ENCODE results near the gene DCUN1D4.

Gene DCUN1D4

GRCh38 chr4:51825341-51825740 is 17.6 kb upstream of the DCUN1D4 start (continued):
- no peak for TF ChIP-seq PPARA (CRISPR knock-in tag; IDR thresholded peaks at IDR 0.05; ENCODE audit: borderline replicate concordance)
- TF ChIP-seq TOX (CRISPR knock-in tag; IDR thresholded peaks at IDR 0.05; ENCODE audit: borderline replicate concordance), result no peak
- no peak for TF ChIP-seq TCF4 (CRISPR knock-in tag; IDR thresholded peaks at IDR 0.05; ENCODE audit: borderline replicate concordance)
- TF ChIP-seq SNAI2 (CRISPR knock-in tag; IDR thresholded peaks at IDR 0.05), result no peak
- no peak for TF ChIP-seq CREB5 (CRISPR knock-in tag; IDR thresholded peaks at IDR 0.05; ENCODE audit: low read depth)
- TF ChIP-seq ZNF70 (CRISPR knock-in tag; IDR thresholded peaks at IDR 0.05), result no peak
- TF ChIP-seq BACH2 (CRISPR knock-in tag; IDR thresholded peaks at IDR 0.05; ENCODE audit: borderline replicate concordance), result no peak

GRCh38 chr4:51830156-51830720 is 12.7 kb upstream of the DCUN1D4 start:
- TF ChIP-seq ARNTL (CRISPR knock-in tag; IDR thresholded peaks at IDR 0.05; ENCODE audit: borderline replicate concordance, low read depth) (no peak), TCF4 (CRISPR knock-in tag; IDR thresholded peaks at IDR 0.05; ENCODE audit: borderline replicate concordance) (no peak), TOX (CRISPR knock-in tag; IDR thresholded peaks at IDR 0.05; ENCODE audit: borderline replicate concordance) (no peak), ZNF8 (CRISPR knock-in tag; IDR thresholded peaks at IDR 0.05) (no peak), SNAI2 (CRISPR knock-in tag; IDR thresholded peaks at IDR 0.05) (no peak), ZFP3 (CRISPR knock-in tag; IDR thresholded peaks at IDR 0.05) (no peak), RARB (CRISPR knock-in tag; IDR thresholded peaks at IDR 0.05) (no peak), ISL1 (CRISPR knock-in tag; IDR thresholded peaks at IDR 0.05) (no peak), ZC3H10 (CRISPR knock-in tag; IDR thresholded peaks at IDR 0.05) (no peak), ESRRG (CRISPR knock-in tag; IDR thresholded peaks at IDR 0.05) (no peak)
- no peak for ATAC-seq

GRCh38 chr4:51831133-51831532 is 11.8 kb upstream of the DCUN1D4 start:
- TF ChIP-seq ZC3H10 (CRISPR knock-in tag; IDR thresholded peaks at IDR 0.05), result no peak
- TF ChIP-seq CSDC2 (CRISPR knock-in tag; IDR thresholded peaks at IDR 0.05), result no peak
- TF ChIP-seq TSHZ2 (CRISPR knock-in tag; IDR thresholded peaks at IDR 0.05), result no peak
- no peak for TF ChIP-seq TOX (CRISPR knock-in tag; IDR thresholded peaks at IDR 0.05; ENCODE audit: borderline replicate concordance)
- no peak for TF ChIP-seq TCF4 (CRISPR knock-in tag; IDR thresholded peaks at IDR 0.05; ENCODE audit: borderline replicate concordance)
- TF ChIP-seq ARNTL (CRISPR knock-in tag; IDR thresholded peaks at IDR 0.05; ENCODE audit: borderline replicate concordance, low read depth), result no peak
- TF ChIP-seq ZFP30 (CRISPR knock-in tag; IDR thresholded peaks at IDR 0.05), result no peak
- no peak for TF ChIP-seq ISL1 (CRISPR knock-in tag; IDR thresholded peaks at IDR 0.05)
- ATAC-seq, result peak; percentile 98

GRCh38 chr4:51833236-51833635 is 9.7 kb upstream of the DCUN1D4 start:
- TF ChIP-seq OSR1 (CRISPR knock-in tag; IDR thresholded peaks at IDR 0.05) (no peak), BACH2 (CRISPR knock-in tag; IDR thresholded peaks at IDR 0.05; ENCODE audit: borderline replicate concordance) (no peak), ESRRG (CRISPR knock-in tag; IDR thresholded peaks at IDR 0.05) (no peak), PATZ1 (CRISPR knock-in tag; IDR thresholded peaks at IDR 0.05; ENCODE audit: borderline replicate concordance) (no peak), CREB5 (CRISPR knock-in tag; IDR thresholded peaks at IDR 0.05; ENCODE audit: low read depth) (no peak), ZC3H10 (CRISPR knock-in tag; IDR thresholded peaks at IDR 0.05) (no peak), RARB (CRISPR knock-in tag; IDR thresholded peaks at IDR 0.05) (no peak), ZNF70 (CRISPR knock-in tag; IDR thresholded peaks at IDR 0.05) (no peak), ISL1 (CRISPR knock-in tag; IDR thresholded peaks at IDR 0.05) (no peak), ZNF565 (CRISPR knock-in tag; conservative IDR thresholded peaks at IDR 0.05; ENCODE audit: low read depth) (no peak), TOX (CRISPR knock-in tag; IDR thresholded peaks at IDR 0.05; ENCODE audit: borderline replicate concordance) (no peak), CSDC2 (CRISPR knock-in tag; IDR thresholded peaks at IDR 0.05) (no peak), ZFP30 (CRISPR knock-in tag; IDR thresholded peaks at IDR 0.05) (no peak), PPARA (CRISPR knock-in tag; IDR thresholded peaks at IDR 0.05; ENCODE audit: borderline replicate concordance) (no peak), TSHZ2 (CRISPR knock-in tag; IDR thresholded peaks at IDR 0.05) (no peak), TCF4 (CRISPR knock-in tag; IDR thresholded peaks at IDR 0.05; ENCODE audit: borderline replicate concordance) (no peak), ZFP3 (CRISPR knock-in tag; IDR thresholded peaks at IDR 0.05) (no peak)
- no peak for ATAC-seq
